PC-9 (cell line): Measurements from ENCODE around the gene ENKUR. TPM values are rescaled to one million over a fixed set of nuclear protein-coding genes. Genes with fewer than 3 reads are reported as not detected.
A peak's percentile ranks its signal among the peaks of the same experiment; 100 is the strongest.

ENCODE experiments used
- BruUV-seq: library from RNA; stranded (reverse); fragments of 400-500 nt; replicated peaks from 2 replicates; lab custom pipeline; 2021; lab: Mats Ljungman, UMichigan
- CTCF ChIA-PET: fragments of 300-600 bp; sonication (Branson Sonifier 250); formaldehyde crosslinking; loops from one replicate; lab custom pipeline; 2022; ENCODE audit warnings: antibody characterized with exemption; lab: Charles Lee
- POLR2A ChIA-PET: fragments of 300-600 bp; sonication (Branson Sonifier 250); formaldehyde crosslinking; loops from one replicate; lab custom pipeline; 2022; ENCODE audit warnings: antibody characterized with exemption; ENCODE audit not compliant: unreplicated experiment; lab: Charles Lee
- DNase-seq, 2 experiments: peaks; one replicate each; pipeline versions ENCODE4 v3.0.0 to v3.0.0-alpha.2; 2015 to 2022; ENCODE audit warnings: mixed read lengths in 1 of 2
- H2AFZ ChIP-seq: fragments of 200-600 bp; sonication (generic); 2 replicates; pipeline ENCODE4 v1.8.1; 2017; ENCODE audit warnings: antibody characterized with exemption
- H3F3A ChIP-seq: fragments of 200-600 bp; sonication (generic); 2 replicates; pipeline ENCODE4 v1.8.1; 2017; ENCODE audit warnings: antibody characterized with exemption, mild to moderate bottlenecking, low read depth; ENCODE audit not compliant: insufficient read depth
- H3K27ac ChIP-seq: fragments of 200-600 bp; sonication (generic); 2 replicates; pipeline ENCODE4 v1.6.1; 2016; ENCODE audit warnings: mixed run types
- H3K27me3 ChIP-seq: fragments of 200-600 bp; sonication (generic); 2 replicates; pipeline ENCODE4 v1.6.1; 2016; ENCODE audit warnings: low read depth, mixed run types; ENCODE audit not compliant: insufficient read depth
- H3K36me3 ChIP-seq: fragments of 200-600 bp; sonication (generic); 2 replicates; pipeline ENCODE4 v1.6.1; 2016; ENCODE audit warnings: low read depth, mixed run types
- H3K4me1 ChIP-seq: fragments of 200-600 bp; sonication (generic); replicated peaks from 2 replicates; pipeline ENCODE4 v1.6.1; 2016; ENCODE audit warnings: mixed run types; ENCODE audit not compliant: insufficient read depth
- H3K4me2 ChIP-seq: fragments of 200-600 bp; sonication (generic); 2 replicates; pipeline ENCODE4 v1.6.1; 2017; ENCODE audit warnings: mixed run types
- H3K4me3 ChIP-seq: fragments of 200-600 bp; sonication (generic); 2 replicates; pipeline ENCODE4 v1.6.1; 2016; ENCODE audit warnings: mixed run types
- H3K79me2 ChIP-seq: fragments of 200-600 bp; sonication (generic); 2 replicates; pipeline ENCODE4 v1.6.1; 2017; ENCODE audit warnings: low read depth, mixed run types
- H3K9me2 ChIP-seq: fragments of 200-600 bp; sonication (generic); 2 replicates; pipeline ENCODE4 v1.8.1; 2017; ENCODE audit warnings: mild to moderate bottlenecking; ENCODE audit not compliant: insufficient read depth
- H3K9me3 ChIP-seq: fragments of 200-600 bp; sonication (generic); 2 replicates; pipeline ENCODE4 v1.8.1; 2016; ENCODE audit warnings: low read depth; ENCODE audit not compliant: insufficient read depth
- H4K20me1 ChIP-seq: fragments of 200-600 bp; sonication (generic); 2 replicates; pipeline ENCODE4 v1.8.1; 2017; ENCODE audit not compliant: insufficient read depth
- CTCF ChIP-seq: fragments of 200-600 bp; sonication (generic); conservative IDR thresholded peaks from 2 replicates; pipeline ENCODE4 v1.6.1; 2017; ENCODE audit warnings: mixed run types, antibody characterized with exemption, mild to moderate bottlenecking, moderate library complexity
- EZH2 ChIP-seq: fragments of 200-600 bp; sonication (generic); IDR thresholded peaks from 2 replicates; pipeline ENCODE4 v1.8.0; 2017; ENCODE audit warnings: antibody characterized with exemption, low read depth
- intact Hi-C: fragments of 100-400 bp; cut with micrococcal nuclease; formaldehyde crosslinking; loops from one replicate; pipeline ENCODE4 v1.10.0; 2022; ENCODE audit not compliant: unreplicated experiment
- total RNA-seq: library from RNA; stranded (reverse); gene quantifications from 2 replicates; pipeline ENCODE4 v1.2.3, GENCODE V29; 2021

The ENKUR gene
- total RNA-seq, 1 experiment from 2014 or later, result 1.0 TPM

- no TSS peak for BruUV-seq
- Histone ChIP-seq H3K27ac (no peak overlapping the region), H3K27me3 (no peaks in the 10 kb centered on the region), H3F3A (peaks cover 22% of the 10 kb centered on the region; the same call in 1 of the 2 replicates), H3K9me2 (no peaks in the 10 kb centered on the region), H3K4me2 (no peak overlapping the region), H3K36me3 (no peaks in the 10 kb centered on the region), H3K9me3 (no peaks in the 10 kb centered on the region), H3K4me3 (no peak overlapping the region), H3K4me1 (peaks cover 15% of the 10 kb centered on the region; the same call in 1 of the 2 replicates), H4K20me1 (no peaks in the 10 kb centered on the region), H3K79me2 (peaks cover 17% of the 10 kb centered on the region), H2AFZ (no peak overlapping the region)
- POLR2A ChIA-PET, result interaction anchor here (0.6 kb wide), 1 partner anchor 41 kb away, joined by 10 read pairs; no protein-coding TSS in a partner anchor
- CTCF ChIA-PET, result no interaction called here
- no peak for DNase-seq
- intact Hi-C loops, result no loop called here
- TF ChIP-seq CTCF (no peak), EZH2 (no peak)
These were observed 2.7 kb upstream of the ENKUR start for GRCh38 chr10:25018703-25019102.

- ChIA-PET POLR2A (no interaction called here), CTCF (no interaction called here)
- Histone ChIP-seq H3K36me3 (no peaks in the 10 kb centered on the region), H4K20me1 (no peaks in the 10 kb centered on the region), H3K9me2 (no peaks in the 10 kb centered on the region), H2AFZ (peak overlapping the region; percentile 99; the same call in 1 of the 2 replicates), H3K9me3 (no peaks in the 10 kb centered on the region), H3K27me3 (no peaks in the 10 kb centered on the region), H3K79me2 (peaks cover 17% of the 10 kb centered on the region), H3K4me2 (peak overlapping the region; percentile 96), H3K27ac (peak overlapping the region; percentile 92), H3K4me3 (peak overlapping the region; percentile 80), H3K4me1 (peaks cover 15% of the 10 kb centered on the region; the same call in 1 of the 2 replicates), H3F3A (peaks cover 22% of the 10 kb centered on the region; the same call in 1 of the 2 replicates)
- TF ChIP-seq CTCF (no peak), EZH2 (no peak)
- no TSS peak for BruUV-seq
- intact Hi-C loops, result loop anchor here (2.0 kb wide), 1 partner anchor 63 kb away; no protein-coding TSS in a partner anchor
- no peak for DNase-seq
These were observed 1.7 kb upstream of the ENKUR start for GRCh38 chr10:25017661-25018060.

GRCh38 chr10:25017154-25017590, 1.2 kb upstream of the ENKUR start:
- Histone ChIP-seq H3K27ac (peak overlapping the region; percentile 92), H3K9me3 (no peaks in the 10 kb centered on the region), H3K27me3 (no peaks in the 10 kb centered on the region), H3K4me3 (peak overlapping the region; percentile 80), H2AFZ (peak overlapping the region; percentile 99), H3K9me2 (no peaks in the 10 kb centered on the region), H3F3A (peaks cover 22% of the 10 kb centered on the region; the same call in 1 of the 2 replicates), H3K79me2 (peaks cover 17% of the 10 kb centered on the region), H4K20me1 (no peaks in the 10 kb centered on the region), H3K36me3 (no peaks in the 10 kb centered on the region), H3K4me1 (peaks cover 15% of the 10 kb centered on the region; the same call in 1 of the 2 replicates), H3K4me2 (peak overlapping the region; percentile 96)
- ChIA-PET CTCF (no interaction called here), POLR2A (no interaction called here)
- DNase-seq, result no peak
- BruUV-seq, result TSS peak; percentile 83
- intact Hi-C loops, result loop anchor here (2.0 kb wide), 1 partner anchor 64 kb away; no protein-coding TSS in a partner anchor
- TF ChIP-seq CTCF (no peak), EZH2 (no peak)
